Glomerular endothelial cell (primary cell): Measurements from ENCODE around the gene TPP2. TPM values are rescaled to one million over a fixed set of nuclear protein-coding genes. Genes with fewer than 3 reads are reported as not detected.

ENCODE experiments used
- DNase-seq: peaks from one replicate; pipeline ENCODE4 v3.0.0-alpha.2; 2011; ENCODE audit warnings: low read depth, low spot score; ENCODE audit errors: extremely low read depth
- total RNA-seq: library from RNA; depleted of rRNA; stranded (reverse); fragments of >200 nt; gene quantifications from 2 replicates; pipeline ENCODE4 v1.2.3, GENCODE V29; 2015

TPP2 gene
- total RNA-seq, 1 donor from 2014 or later = 46.1 TPM

DNA sequence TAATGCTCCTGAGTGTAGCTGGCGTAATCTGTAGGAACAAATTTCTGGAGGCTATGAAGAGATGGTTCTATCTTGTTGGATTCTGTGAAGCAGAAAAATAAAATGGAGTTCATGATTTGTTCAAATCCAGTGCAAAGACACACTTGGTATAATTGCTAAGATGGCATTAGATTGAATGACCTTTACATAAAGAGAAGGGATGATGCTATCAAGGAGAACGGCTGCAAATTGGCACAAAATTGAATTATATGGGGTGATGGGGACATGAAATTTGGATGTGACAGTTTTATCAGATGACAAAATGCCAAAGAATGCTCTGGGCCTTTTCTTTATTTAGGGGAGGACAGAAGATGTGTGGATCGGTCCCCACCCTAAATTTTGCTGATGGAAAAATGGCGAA, 94.1 kb downstream of the TPP2 start:
- DNase-seq = no peak

- DNase-seq = no peak
Observed at GRCh38 chr13:102692491-102692826, 95.7 kb downstream of the TPP2 start.

DNA sequence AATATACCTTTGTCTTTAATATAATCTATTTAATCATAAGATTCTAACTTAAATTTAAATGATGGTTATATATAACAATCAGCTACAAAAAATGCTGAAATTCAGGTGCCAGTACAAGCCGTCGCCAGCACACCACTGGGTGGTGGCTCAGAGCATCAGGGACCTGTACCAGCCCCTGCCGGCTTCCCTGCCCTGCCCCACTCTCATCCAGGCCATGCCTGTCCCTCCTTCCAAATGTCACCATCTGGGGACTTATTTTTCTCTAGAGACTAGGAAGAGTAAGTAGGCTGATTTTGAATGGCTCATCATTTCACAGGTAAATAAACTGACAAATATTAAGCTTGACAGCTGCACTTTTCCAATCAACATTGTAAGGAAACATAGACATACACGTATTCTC, 96.5 kb downstream of the TPP2 start:
- no peak for DNase-seq

GRCh38 chr13:102693776-102694175, 97.0 kb downstream of the TPP2 start:
- no peak for DNase-seq

DNA sequence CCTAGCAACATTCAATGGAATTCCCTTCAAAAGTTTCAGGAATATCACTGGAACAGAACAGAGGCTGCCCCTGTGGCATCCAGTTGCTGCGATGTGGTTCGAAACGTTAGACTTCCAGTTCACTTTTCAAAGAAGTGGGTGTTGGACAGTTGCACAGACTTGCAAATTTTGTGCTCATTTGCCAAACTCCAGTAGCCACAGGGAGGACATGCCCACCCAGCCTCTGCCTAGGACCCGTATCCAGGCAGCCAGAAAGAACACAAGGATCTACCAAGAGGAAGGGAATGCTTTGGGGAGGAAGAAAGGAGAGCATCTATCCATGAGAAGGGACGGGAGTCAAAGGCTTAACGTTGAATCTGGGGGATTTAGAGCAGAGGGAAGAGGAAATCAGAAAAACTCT, 98.2 kb downstream of the TPP2 start, which contains the start of gene METTL21C:
Gene METTL21C (minus strand): TSS at position 108 of the 400 bp plus-strand sequence. CDS start 546 bp downstream, outside the sequence.
- no peak for DNase-seq

DNA sequence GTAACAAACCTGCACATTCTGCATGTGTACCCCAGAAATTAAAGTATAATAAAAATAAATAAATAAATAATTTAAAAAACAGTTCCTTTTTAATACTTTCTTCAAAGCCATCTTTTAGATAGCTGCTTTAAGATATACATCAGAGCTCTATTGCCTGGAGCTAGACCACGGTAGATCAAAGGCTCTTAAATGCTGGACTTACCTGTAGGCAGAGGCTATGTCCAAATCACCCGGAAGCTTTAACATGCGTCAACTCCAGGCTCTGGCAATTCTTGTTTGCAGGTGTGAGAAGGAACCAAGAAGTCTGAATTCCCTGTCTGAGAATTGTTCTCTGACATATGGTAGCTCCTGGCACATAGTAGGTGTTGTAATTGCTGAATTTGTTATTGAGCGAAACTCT, 99.7 kb downstream of the TPP2 start:
- no peak for DNase-seq

DNA sequence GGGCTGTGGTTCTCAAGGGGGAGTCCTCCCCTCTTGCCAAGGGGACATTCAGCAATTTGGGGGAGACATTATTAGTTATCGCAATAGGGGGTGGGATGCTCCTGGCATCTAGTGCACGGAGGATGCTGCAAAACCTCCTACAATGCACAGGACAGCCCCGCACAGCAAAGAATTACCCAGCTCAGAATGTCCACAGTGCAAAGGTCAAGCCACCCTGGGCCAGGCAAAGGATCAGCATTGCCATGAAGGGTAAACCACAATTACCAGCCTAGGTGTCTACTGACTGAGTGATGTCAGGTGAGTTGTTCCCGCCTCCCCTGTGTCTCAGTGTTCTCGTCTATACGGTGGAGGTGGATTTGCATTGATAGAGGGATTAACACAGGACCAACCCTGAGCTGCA, 100.5 kb downstream of the TPP2 start:
- no peak for DNase-seq

DNA sequence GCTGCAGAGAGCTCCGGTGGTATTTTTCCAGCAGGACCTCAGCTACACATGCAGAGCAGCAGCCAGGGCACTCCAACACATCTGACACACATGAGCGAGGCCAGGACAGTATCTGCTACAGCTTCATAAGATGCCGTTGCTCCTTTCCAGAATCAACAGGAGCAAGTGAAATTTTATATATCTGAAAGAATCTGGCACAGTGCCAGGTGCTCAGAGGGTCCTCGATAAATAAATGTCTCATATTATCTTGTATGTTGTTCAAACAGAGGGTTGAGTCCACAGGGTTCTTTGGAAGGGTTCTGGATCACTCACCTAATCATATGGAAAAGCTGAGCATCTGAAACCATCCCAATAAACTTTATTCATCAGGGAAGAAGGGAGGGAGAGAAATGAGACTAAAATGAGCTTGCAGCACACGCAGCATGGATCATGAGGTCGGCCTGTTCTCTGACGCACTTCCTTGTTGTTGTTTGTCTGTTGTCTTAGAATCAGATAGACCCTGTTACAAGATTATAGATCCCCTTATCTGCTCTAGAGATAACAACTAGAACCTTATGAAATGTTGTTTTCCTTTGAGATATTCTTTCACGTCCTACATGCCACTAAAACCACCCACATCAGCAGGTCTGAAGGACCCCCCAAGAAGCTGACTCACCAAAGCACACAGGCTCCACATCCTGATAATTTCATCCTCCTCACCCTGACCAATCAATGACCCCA, 101.3 kb downstream of the TPP2 start:
- DNase-seq = no peak

- DNase-seq = no peak
Observed at GRCh38 chr13:102698649-102698980, 101.8 kb downstream of the TPP2 start.

- no peak for DNase-seq
Observed at GRCh38 chr13:102699504-102699903, 102.7 kb downstream of the TPP2 start.

GRCh38 chr13:102700088-102701031, 103.6 kb downstream of the TPP2 start:
- DNase-seq = no peak

- no peak for DNase-seq
Observed at GRCh38 chr13:102701331-102701730, 104.5 kb downstream of the TPP2 start.

DNA sequence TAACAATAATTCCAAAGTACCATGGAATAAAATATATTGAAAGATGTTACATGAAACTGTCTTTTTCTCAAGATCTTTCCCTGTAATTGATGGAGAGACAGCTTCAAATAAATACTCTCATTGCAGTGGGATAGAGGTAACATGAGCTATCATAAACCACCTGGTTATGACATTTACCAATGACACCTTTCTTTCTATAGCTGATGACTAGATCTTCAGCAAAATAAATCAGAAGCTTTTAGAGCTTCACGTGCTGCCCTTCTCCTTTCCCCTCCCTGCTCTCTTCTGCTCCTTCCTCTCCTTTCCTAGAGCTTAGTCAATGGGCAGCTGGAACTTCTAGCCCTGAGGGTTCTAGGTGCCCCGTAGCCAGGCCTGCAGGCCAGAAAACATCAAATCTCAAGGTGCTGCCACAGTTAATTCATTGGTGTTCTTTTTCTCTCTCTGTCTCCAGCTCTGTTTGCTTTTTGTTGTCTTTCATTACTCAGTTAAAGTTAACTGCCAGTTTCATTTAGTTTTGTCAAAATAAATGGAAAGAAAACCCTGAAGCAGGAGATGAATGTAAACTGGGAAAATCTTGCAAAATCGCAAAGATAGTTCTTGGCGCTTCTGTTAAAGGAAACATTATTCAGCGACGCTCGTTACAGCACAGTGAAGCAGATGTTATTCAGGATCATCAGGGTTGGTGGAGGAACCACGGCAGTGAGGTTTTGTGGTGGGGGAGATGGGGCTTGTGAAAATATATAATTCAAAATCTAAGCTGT, 106.4 kb downstream of the TPP2 start:
- DNase-seq = no peak

- DNase-seq = no peak
Observed at GRCh38 chr13:102703726-102704035, 106.9 kb downstream of the TPP2 start.

- no peak for DNase-seq
Observed at GRCh38 chr13:102704238-102705058, 107.7 kb downstream of the TPP2 start.

DNA sequence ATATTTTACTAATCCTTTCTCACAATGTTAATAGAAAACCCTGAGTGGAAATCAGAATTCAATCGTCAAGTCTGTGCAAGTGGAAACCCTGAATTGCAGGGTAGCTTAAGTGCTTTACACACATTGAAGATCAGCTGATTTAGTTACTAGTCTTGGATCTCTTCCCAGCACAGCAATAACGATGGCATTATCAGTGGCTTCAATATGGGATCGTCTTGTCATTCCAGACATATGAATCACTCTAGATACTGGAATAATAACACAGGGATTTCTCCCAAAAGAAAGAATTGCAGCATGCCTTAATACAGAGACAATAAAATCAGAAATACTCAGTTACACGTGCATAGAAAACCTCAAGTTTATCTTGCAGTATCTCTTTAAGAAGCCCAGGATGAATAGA, 110.7 kb downstream of the TPP2 start:
- DNase-seq = peak; percentile 60

DNA sequence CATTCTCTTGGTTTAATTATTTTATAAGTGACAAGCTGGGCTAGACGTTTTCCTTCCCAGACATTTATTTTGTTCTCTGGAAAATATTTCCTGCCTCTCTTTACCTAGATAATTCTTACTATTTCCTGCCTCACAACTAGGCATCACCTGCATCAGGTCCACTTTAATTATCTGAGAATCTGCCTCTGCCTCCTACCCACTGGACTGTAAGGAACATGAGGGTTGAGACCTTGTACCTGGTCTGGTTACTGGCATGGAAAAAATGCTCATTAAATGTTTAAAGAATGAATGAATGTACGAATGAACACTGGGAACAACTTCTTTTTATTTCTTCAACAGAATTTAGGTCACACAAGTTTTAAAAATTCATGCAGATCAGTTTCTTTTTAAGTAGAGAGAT, 111.4 kb downstream of the TPP2 start:
- no peak for DNase-seq

- DNase-seq = no peak
Observed at GRCh38 chr13:102708991-102709390, 112.2 kb downstream of the TPP2 start.

DNA sequence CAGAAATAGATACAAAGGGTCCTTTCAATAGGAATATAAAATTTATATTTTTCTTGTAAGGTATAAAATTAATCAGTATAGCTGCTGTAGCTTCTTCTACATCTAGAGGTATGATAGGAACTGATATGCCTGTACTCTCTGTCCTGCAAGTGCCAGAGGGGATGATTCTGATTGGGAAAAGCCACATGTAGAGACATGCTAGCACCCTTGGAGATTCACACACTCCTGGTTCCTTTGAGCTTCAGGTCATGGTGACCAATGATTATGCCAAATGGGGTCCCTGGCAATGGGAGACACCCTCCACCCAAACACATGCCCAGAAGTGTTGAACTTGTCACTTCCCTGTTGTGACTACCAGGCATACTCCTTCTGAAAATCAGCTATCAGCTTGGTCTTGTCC, 112.8 kb downstream of the TPP2 start:
- no peak for DNase-seq

GRCh38 chr13:102710261-102710679, 113.5 kb downstream of the TPP2 start:
- DNase-seq = no peak

GRCh38 chr13:102715447-102715846, 118.7 kb downstream of the TPP2 start:
- no peak for DNase-seq
